Measurements from ENCODE around the gene NGRN.

- TF ChIP-seq TAF1 (IDR thresholded peaks at IDR 0.05; ENCODE audit: low read depth, low read length) (no peak), POLR2AphosphoS5 (IDR thresholded peaks at IDR 0.05; ENCODE audit: low read depth, low read length) (no peak)
Observed at GRCh38 chr15:90248789-90249202, 16.7 kb upstream of the NGRN start.

Measured in GM12891 (cell line).